ENCODE data around the gene C3.
A peak's percentile ranks its signal among the peaks of the same experiment; 100 is the strongest.
"Not testable (repeated sequence)": the region's sequence is repeated elsewhere in the genome, so short reads cannot be mapped to it uniquely, and the experiment has no call there.

Gene C3

GRCh38 chr19:6652805-6653094, 67.7 kb downstream of the C3 start:
- no peak for TF ChIP-seq CTCF (IDR thresholded peaks at IDR 0.05; ENCODE audit: insufficient read depth, low read depth, low read length, missing control alignments)
- H3K4me3 ChIP-seq (ENCODE audit: low read depth, low read length), result no peak overlapping the region
- no peak for DNase-seq (ENCODE audit: low read depth)

GRCh38 chr19:6651965-6652804, 68.3 kb downstream of the C3 start:
- no peak for TF ChIP-seq CTCF (IDR thresholded peaks at IDR 0.05; ENCODE audit: insufficient read depth, low read depth, low read length, missing control alignments)
- no peak overlapping the region for H3K4me3 ChIP-seq (ENCODE audit: low read depth, low read length)
- no peak for DNase-seq (ENCODE audit: low read depth)

- no peak overlapping the region for H3K4me3 ChIP-seq (ENCODE audit: low read depth, low read length)
- no peak for DNase-seq (ENCODE audit: low read depth)
- TF ChIP-seq CTCF (IDR thresholded peaks at IDR 0.05; ENCODE audit: insufficient read depth, low read depth, low read length, missing control alignments), result no peak
Measured at GRCh38 chr19:6649185-6649584, 71.3 kb downstream of the C3 start.

GRCh38 chr19:6648141-6648715, 72.2 kb downstream of the C3 start:
- H3K4me3 ChIP-seq (ENCODE audit: low read depth, low read length), result no peak overlapping the region
- DNase-seq (ENCODE audit: low read depth), result no peak
- no peak for TF ChIP-seq CTCF (IDR thresholded peaks at IDR 0.05; ENCODE audit: insufficient read depth, low read depth, low read length, missing control alignments)

GRCh38 chr19:6644796-6645195, 75.7 kb downstream of the C3 start:
- DNase-seq (ENCODE audit: low read depth), result no peak
- H3K4me3 ChIP-seq (ENCODE audit: low read depth, low read length), result no peak overlapping the region
- TF ChIP-seq CTCF (IDR thresholded peaks at IDR 0.05; ENCODE audit: insufficient read depth, low read depth, low read length, missing control alignments), result no peak

GRCh38 chr19:6640333-6640732, 80.1 kb downstream of the C3 start:
- DNase-seq (ENCODE audit: low read depth); H3K4me3 ChIP-seq (ENCODE audit: low read depth, low read length): not testable (repeated sequence)

- peak; percentile 68 for DNase-seq (ENCODE audit: low read depth)
- TF ChIP-seq CTCF (IDR thresholded peaks at IDR 0.05; ENCODE audit: insufficient read depth, low read depth, low read length, missing control alignments), result no peak
- no peak overlapping the region for H3K4me3 ChIP-seq (ENCODE audit: low read depth, low read length)
Measured at GRCh38 chr19:6639439-6639838, 81.0 kb downstream of the C3 start.

GRCh38 chr19:6633456-6633813, 87.0 kb downstream of the C3 start:
- not testable (repeated sequence) for H3K4me3 ChIP-seq (ENCODE audit: low read depth, low read length); DNase-seq (ENCODE audit: low read depth)

Measured in GM12865 (cell line).